NCI-H2227 (cell line): ENCODE measurements around the gene NPLOC4.
A peak's percentile ranks its signal among the peaks of the same experiment; 100 is the strongest.

ENCODE experiments used
- DNase-seq: peaks from one replicate; lab custom pipeline; 2025; ENCODE audit not compliant: unreplicated experiment; lab: John Stamatoyannopoulos, UW

Gene NPLOC4

GRCh38 chr17:81549826-81550225, 87.1 kb downstream of the NPLOC4 start:
- DNase-seq = no peak

GRCh38 chr17:81549031-81549557, 87.8 kb downstream of the NPLOC4 start:
- DNase-seq = no peak

GRCh38 chr17:81547614-81547982, 89.3 kb downstream of the NPLOC4 start:
- DNase-seq = no peak

- no peak for DNase-seq
These were observed 89.9 kb downstream of the NPLOC4 start for GRCh38 chr17:81546906-81547613.

- DNase-seq = no peak
These were observed 91.6 kb downstream of the NPLOC4 start for GRCh38 chr17:81545160-81545949.

- no peak for DNase-seq
These were observed 92.5 kb downstream of the NPLOC4 start for GRCh38 chr17:81544281-81544974.

- DNase-seq = no peak
These were observed 93.2 kb downstream of the NPLOC4 start for GRCh38 chr17:81543756-81544155.

GRCh38 chr17:81543339-81543675, 93.6 kb downstream of the NPLOC4 start:
- no peak for DNase-seq

GRCh38 chr17:81542431-81543338, 94.2 kb downstream of the NPLOC4 start:
- no peak for DNase-seq

- no peak for DNase-seq
These were observed 95.8 kb downstream of the NPLOC4 start for GRCh38 chr17:81541123-81541522.

- DNase-seq = no peak
These were observed 96.3 kb downstream of the NPLOC4 start for GRCh38 chr17:81540676-81541027.

GRCh38 chr17:81539961-81540675, 96.8 kb downstream of the NPLOC4 start:
- no peak for DNase-seq

GRCh38 chr17:81539571-81539900, 97.4 kb downstream of the NPLOC4 start:
- DNase-seq = no peak

- no peak for DNase-seq
These were observed 98.0 kb downstream of the NPLOC4 start for GRCh38 chr17:81538651-81539570.

GRCh38 chr17:81537856-81538555, 98.9 kb downstream of the NPLOC4 start:
- peak; percentile 66 for DNase-seq

- peak; percentile 59 for DNase-seq
These were observed 99.5 kb downstream of the NPLOC4 start for GRCh38 chr17:81537343-81537855.

GRCh38 chr17:81536299-81537290, 100.3 kb downstream of the NPLOC4 start:
- no peak for DNase-seq
